HG03025 (cell line): ENCODE measurements around the gene ADGRE1.

Experiments used
- ATAC-seq: cut with Tn5 transposase; IDR thresholded peaks from one replicate; pipeline ENCODE4 v1.9.1; 2021; ENCODE audit warnings: mild to moderate bottlenecking, moderate library complexity; ENCODE audit not compliant: unreplicated experiment, low FRiP score

Gene ADGRE1

DNA sequence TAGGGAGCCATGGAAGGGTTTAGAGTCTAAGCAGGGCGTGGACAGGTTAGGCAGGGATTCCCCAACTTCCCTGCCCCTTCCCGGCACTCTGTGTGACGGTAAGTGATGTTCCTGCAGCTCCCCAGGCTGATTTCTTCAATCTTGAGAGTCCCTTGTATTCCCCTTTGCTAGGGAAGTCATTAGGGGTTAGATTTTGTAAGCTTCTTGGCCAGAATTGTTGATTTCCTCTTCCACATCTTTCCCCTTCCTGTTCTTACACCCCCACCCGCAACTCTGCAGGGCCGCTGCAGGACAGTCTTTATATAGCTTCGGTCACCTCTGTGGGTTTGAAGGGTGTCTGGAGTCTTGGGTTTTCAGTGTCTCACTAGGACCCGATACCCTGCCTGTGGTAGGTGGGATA is 10.6 kb upstream of the ADGRE1 start:
- ATAC-seq: no peak

- no peak for ATAC-seq
Measured at GRCh38 chr19:6877766-6878165, 9.6 kb upstream of the ADGRE1 start.

DNA sequence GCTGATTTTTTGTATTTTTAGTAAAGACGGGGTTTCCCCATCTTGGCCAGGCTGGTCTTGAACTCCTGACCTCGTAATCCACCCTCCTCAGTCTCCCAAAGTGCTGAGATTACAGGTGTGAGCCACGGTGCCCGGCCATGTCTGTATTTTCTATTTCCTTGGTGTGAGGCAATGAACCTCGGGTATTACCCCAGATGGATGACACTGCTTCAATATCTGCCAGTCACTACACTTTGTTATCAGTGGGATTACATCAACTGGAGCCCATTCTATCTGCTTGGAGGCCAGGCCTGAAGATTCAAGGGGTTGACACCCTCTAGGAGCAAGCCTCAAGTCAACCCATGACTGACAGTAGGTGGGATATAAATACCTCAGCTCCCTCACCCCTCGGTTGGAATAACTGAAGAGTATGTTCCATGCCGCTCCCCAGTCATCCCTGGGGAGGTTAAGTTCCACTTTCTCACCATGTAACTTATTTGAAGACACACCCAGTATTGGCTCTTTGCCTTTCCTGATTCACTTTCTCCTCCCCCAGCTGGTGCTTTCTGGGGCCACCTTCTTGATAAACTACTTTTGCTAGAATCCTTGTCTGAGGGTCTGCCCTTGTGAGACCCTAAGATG is 992 bp upstream of the ADGRE1 start:
- ATAC-seq: no peak

- no peak for ATAC-seq
Measured at GRCh38 chr19:6888967-6889366, 1.6 kb downstream of the ADGRE1 start.

- no peak for ATAC-seq
Measured at GRCh38 chr19:6890401-6890913, 3.1 kb downstream of the ADGRE1 start.

GRCh38 chr19:6890938-6891337 is 3.6 kb downstream of the ADGRE1 start:
- ATAC-seq: no peak

- ATAC-seq: no peak
Measured at GRCh38 chr19:6891761-6892385, 4.5 kb downstream of the ADGRE1 start.

DNA sequence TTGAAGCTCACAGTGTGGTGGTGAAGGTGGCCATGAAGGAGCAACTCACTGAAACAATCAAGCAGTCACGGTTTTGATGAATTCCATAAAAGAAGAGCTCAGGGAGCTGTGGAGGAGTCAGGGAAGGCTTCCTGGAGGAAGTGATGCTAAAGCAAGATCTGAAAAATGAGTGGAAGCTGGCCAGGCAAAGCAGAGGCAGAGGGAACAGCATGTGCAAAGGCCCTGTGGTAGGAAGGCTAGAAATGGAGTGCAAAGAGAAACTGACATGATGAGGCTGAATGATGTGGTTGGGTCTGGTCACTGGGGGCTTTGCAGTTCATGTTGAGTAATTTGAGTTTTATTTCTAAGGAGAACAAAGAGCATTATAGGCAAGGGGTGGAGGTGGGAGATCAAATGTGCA is 6.9 kb downstream of the ADGRE1 start:
- ATAC-seq: no peak

DNA sequence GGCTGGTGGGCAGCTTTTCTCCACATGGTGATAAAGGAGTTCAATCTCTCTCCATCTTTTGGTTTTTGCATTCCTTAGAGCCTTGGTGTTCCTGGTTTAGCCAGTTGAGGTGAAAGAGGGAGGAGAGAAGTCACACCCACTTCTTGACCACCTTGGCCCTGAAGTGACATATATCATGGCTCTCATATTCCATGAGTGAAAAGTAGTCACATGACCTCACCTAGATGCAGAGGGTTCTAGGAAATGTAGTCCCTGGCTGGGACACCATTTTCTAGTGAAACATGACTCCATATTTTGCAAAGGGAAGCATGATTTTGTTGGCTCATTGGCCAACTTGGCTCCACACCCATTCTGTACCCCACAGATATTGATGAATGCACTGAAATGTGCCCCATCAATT is 16.1 kb downstream of the ADGRE1 start:
- no peak for ATAC-seq

DNA sequence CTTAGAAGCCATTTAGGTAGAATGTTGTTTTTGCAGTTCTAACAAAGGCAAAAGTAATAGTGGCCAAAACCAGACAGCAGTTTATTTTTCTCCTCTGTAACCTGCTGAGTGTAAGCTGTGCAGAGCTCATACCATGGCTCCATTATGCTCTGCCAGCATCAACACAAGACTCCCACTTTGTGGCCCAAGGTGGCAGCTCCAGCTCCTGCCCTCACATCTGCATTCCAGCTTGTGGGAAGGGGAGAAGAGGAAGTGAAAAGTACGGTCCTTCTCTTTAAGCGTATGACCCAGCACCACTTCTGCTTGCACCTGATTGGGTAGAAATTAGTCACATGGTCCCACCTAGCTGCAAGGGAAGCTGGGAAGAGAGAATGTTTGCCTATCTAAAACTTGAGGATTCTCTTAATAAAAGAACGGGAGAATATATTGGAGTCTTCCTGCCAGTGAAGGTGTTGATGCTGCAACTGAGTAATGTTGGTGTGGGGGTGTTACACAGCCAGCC is 19.2 kb downstream of the ADGRE1 start:
- no peak for ATAC-seq

GRCh38 chr19:6911523-6911922 is 24.1 kb downstream of the ADGRE1 start:
- ATAC-seq: no peak

- no peak for ATAC-seq
Measured at GRCh38 chr19:6914321-6914720, 26.9 kb downstream of the ADGRE1 start.

DNA sequence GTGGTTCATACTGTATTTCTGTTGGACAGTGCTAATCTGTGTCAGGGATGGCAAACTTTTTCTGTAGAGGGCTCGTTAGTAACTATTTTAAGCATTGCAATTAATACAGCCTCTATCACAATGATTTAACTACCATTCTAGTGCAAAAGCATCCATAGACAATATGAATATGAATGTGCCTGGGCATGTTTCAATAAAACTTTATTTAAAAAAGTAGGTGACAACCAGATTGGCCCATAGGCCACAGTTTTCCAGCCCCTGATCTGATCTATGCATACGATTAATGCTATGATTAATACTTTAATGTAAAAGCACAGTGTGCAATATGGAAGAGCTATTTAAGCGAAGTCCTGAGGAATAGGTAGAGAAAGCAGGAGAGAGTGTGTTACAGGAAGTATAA is 29.6 kb downstream of the ADGRE1 start:
- ATAC-seq: no peak

DNA sequence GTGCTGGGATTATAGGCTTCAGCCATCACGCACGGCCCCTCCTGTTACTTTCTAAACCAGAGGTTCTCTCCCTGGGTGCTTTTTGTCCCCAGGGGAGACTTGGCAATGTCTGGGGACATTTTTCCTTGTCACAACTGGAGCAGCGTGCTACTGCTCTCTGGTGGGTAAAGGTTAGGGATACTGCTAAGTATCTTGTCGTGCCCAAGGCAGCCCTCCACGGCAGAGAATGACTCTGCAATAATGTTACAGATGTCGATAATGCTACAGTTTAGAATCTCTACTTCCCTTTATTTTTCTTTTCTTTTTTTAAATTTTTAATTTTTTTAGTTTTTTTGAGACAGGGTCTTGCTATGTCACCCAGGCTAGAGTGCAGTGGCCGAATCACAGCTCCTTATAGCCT is 38.0 kb downstream of the ADGRE1 start:
- ATAC-seq: no peak

- no peak for ATAC-seq
Measured at GRCh38 chr19:6925801-6926751, 38.7 kb downstream of the ADGRE1 start.

DNA sequence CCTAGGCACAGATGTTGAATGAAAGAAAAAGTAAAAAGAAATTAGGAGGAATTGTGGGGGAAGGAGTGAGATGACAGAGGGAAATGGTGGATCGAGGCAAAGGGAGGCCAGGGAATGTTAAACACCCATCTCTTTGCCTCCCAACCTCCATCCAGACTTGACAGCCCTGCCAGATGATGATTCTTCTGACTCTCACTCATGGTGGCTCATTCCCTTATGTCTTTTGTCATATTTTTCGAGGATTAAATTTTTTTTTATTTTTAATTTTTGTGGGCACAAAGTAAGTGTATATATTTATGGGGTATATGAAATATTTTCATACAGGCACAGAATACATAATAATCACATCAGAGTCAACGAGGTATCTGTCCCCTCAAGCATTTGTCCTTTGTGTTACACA is 42.8 kb downstream of the ADGRE1 start:
- ATAC-seq: no peak

DNA sequence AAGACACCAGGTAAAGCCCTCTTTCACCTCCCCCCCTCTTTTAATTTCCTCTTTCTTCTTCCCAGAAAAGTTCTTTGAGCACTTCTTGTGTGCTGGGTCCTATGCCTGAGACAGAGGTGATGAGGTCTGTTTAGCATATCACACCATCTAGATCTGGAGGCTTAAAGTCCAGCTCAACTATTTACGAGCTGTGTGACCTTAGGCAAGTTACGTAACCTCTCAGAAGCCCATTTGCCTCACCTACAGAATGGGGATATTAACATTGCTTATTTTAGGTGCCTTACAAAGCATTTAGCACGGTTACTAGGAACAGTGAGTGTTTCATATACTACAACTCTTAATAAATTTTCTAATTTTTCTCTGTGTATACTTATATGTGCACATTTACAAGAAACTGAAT is 47.7 kb downstream of the ADGRE1 start:
- no peak for ATAC-seq

DNA sequence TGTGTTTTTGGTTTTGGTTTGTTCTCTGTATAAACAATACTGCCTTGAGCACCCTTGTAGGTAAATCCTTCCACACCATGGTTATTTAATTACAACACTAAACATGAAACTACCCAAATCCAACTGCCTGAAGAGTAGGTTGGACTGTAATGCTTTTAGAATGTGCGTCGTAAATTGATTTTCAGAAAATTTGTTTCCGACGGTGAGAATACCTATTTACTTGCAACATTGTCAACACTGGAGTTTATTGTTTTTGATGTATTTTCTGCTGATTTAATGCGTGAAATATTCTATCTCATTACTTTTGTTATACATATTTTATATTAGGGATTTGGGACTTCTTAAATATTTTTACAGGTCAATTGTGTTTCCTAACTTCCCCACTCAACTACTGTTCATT is 48.2 kb downstream of the ADGRE1 start:
- no peak for ATAC-seq

GRCh38 chr19:6945733-6946132 is 58.4 kb downstream of the ADGRE1 start:
- no peak for ATAC-seq

GRCh38 chr19:6947745-6948144 is 60.4 kb downstream of the ADGRE1 start:
- no peak for ATAC-seq

GRCh38 chr19:6948884-6949283 is 61.5 kb downstream of the ADGRE1 start:
- no peak for ATAC-seq
